K562 (cell line): ENCODE results near the gene MBD5. TPM values are rescaled to one million over a fixed set of nuclear protein-coding genes. Genes with fewer than 3 reads are reported as not detected.

Experiments used
- ATAC-seq: fragments of 200-7000 bp; cut with Tn5 transposase; 3 replicates; pipeline ENCODE4 v1.9.1; 2020; ENCODE audit warnings: moderate library complexity
- BruUV-seq: library from RNA; stranded (reverse); fragments of 400-500 nt; replicated peaks from 2 replicates; lab custom pipeline; 2021; lab: Mats Ljungman, UMichigan
- CTCF ChIA-PET: fragments of 300-600 bp; formaldehyde crosslinking; extraction: SDS; loops from one replicate; lab custom pipeline; 2021; ENCODE audit warnings: low intra/inter-chr PET ratio; lab: Yijun Ruan, JAX
- POLR2A ChIA-PET: fragments of 300-600, 350-650 bp; sonication (Branson Sonifier 250); formaldehyde crosslinking; extraction: SDS; loops from one replicate; lab custom pipeline; 2021; ENCODE audit warnings: antibody characterized with exemption, inconsistent platforms; lab: Yijun Ruan, JAX
- DNase-seq, 4 experiments: peaks; one replicate each; pipeline versions ENCODE4 v3.0.0 to v3.0.0-alpha.2; 2011 to 2018; ENCODE audit warnings: low spot score in 3 of 4, mixed read lengths in 3 of 4; ENCODE audit errors: extremely low read depth in 1 of 4
- FAIRE-seq: peaks from 2 replicates; lab custom pipeline; 2011; peaks lifted over from hg19 to GRCh38; lab: Jason Lieb, UNC
- H2AFZ ChIP-seq: 2 replicates; pipeline ENCODE4 v1.6.0; 2011; ENCODE audit warnings: low read depth, low read length, control low read depth, inconsistent platforms
- H3K27ac ChIP-seq: fragments of 200-600 bp; 3 replicates; pipeline ENCODE4 v1.8.0; 2011; ENCODE audit warnings: low read depth, mild to moderate bottlenecking, control low read depth, inconsistent platforms, low read length, moderate library complexity, mixed read lengths; ENCODE audit errors: extremely low read depth
- H3K27me3 ChIP-seq, 2 experiments: fragments of 300-600 bp in 1 of 2; 2 replicates in 1 of 2; 3 replicates in 1 of 2; pipeline versions ENCODE4 v1.6.0 to v1.8.0; 2011; ENCODE audit warnings: inconsistent platforms in 2 of 2, low read length in 2 of 2, mild to moderate bottlenecking in 1 of 2, mixed read lengths in 1 of 2, moderate library complexity in 1 of 2; ENCODE audit not compliant: control insufficient read depth in 2 of 2, insufficient read depth in 2 of 2
- H3K36me3 ChIP-seq: fragments of 300-600 bp; 3 replicates; pipeline ENCODE4 v1.8.0; 2011; ENCODE audit warnings: mild to moderate bottlenecking, low read length, inconsistent platforms; ENCODE audit not compliant: control insufficient read depth, insufficient read depth
- H3K4me1 ChIP-seq, 2 experiments: fragments of 200-600 bp in 1 of 2; replicated peaks in 1 of 2; 2 replicates in 1 of 2; 3 replicates in 1 of 2; pipeline versions ENCODE4 v1.5.1 to v1.8.0; 2011; ENCODE audit warnings: inconsistent platforms in 2 of 2, low read length in 2 of 2, mild to moderate bottlenecking in 1 of 2, mixed read lengths in 1 of 2, moderate library complexity in 1 of 2; ENCODE audit not compliant: control insufficient read depth in 2 of 2, insufficient read depth in 2 of 2
- H3K4me2 ChIP-seq: 2 replicates; pipeline ENCODE4 v1.6.1; 2011; ENCODE audit warnings: low read length, control low read depth, inconsistent platforms, mixed read lengths; ENCODE audit not compliant: insufficient read depth
- H3K4me3 ChIP-seq: fragments of 200-600 bp; sonication (generic), shearing (Covaris generic); 2 replicates; pipeline ENCODE4 v1.5.1; 2016; ENCODE audit warnings: control low read depth, inconsistent platforms
- H3K79me2 ChIP-seq: fragments of 200-600 bp; 3 replicates; pipeline ENCODE4 v1.8.0; 2011; ENCODE audit warnings: low read length, inconsistent platforms; ENCODE audit not compliant: control insufficient read depth, insufficient read depth
- H3K9ac ChIP-seq, 2 experiments: 2 replicates each; pipeline versions ENCODE4 v1.6.0 to v1.6.1; 2011; ENCODE audit warnings: low read depth in 2 of 2, low read length in 2 of 2, control low read depth in 1 of 2, inconsistent platforms in 1 of 2, mild to moderate bottlenecking in 1 of 2, mixed read lengths in 1 of 2; ENCODE audit not compliant: insufficient read depth in 1 of 2
- H3K9me1 ChIP-seq: one replicate; pipeline ENCODE4 v1.6.0; 2011; ENCODE audit warnings: inconsistent platforms, mild to moderate bottlenecking, low read length, moderate library complexity; ENCODE audit not compliant: control insufficient read depth, insufficient read depth
- H3K9me3 ChIP-seq: replicated peaks from 2 replicates; pipeline ENCODE4 v1.5.1; 2011; ENCODE audit warnings: low read depth, low read length, inconsistent platforms; ENCODE audit not compliant: control insufficient read depth, insufficient read depth
- H4K20me1 ChIP-seq: replicated peaks from 2 replicates; pipeline ENCODE4 v1.6.1; 2011; ENCODE audit warnings: low read length, inconsistent platforms, mixed read lengths; ENCODE audit not compliant: control insufficient read depth, insufficient read depth
- ID3 ChIP-seq, 2 experiments: fragments of 250-450 bp in 1 of 2; fragments of 450-650 bp in 1 of 2; sonication (Bioruptor Pico) in 1 of 2; IDR thresholded peaks; 2 replicates each; pipeline versions ENCODE4 v1.6.1 to v1.8.0; 2016 to 2021; ENCODE audit warnings: mild to moderate bottlenecking in 2 of 2, moderate library complexity in 2 of 2, missing compliant biosample characterization in 1 of 2, missing genetic modification characterization in 1 of 2
- IRF1 ChIP-seq: sonication (generic); formaldehyde crosslinking; IDR thresholded peaks from 2 replicates; pipeline ENCODE4 v1.8.0; 2022; ENCODE audit warnings: missing genetic modification reagents, mild to moderate bottlenecking, borderline replicate concordance
- IRF2 ChIP-seq: sonication (generic); formaldehyde crosslinking; IDR thresholded peaks from 2 replicates; pipeline ENCODE4 v1.8.1; 2022; ENCODE audit warnings: mild to moderate bottlenecking, missing genetic modification reagents
- PATZ1 ChIP-seq: fragments of 250-450 bp; sonication (Bioruptor Pico); IDR thresholded peaks from 2 replicates; pipeline ENCODE4 v1.5.0; 2020; ENCODE audit warnings: mild to moderate bottlenecking, borderline replicate concordance
- POLR2H ChIP-seq: IDR thresholded peaks from 2 replicates; pipeline ENCODE4 v1.6.1; 2016; ENCODE audit warnings: missing genetic modification characterization, low read depth, mild to moderate bottlenecking, control low read depth, missing compliant biosample characterization, moderate library complexity
- PYGO2 ChIP-seq: fragments of 450-650 bp; IDR thresholded peaks from 2 replicates; pipeline ENCODE4 v1.6.1; 2016; ENCODE audit warnings: mild to moderate bottlenecking, missing genetic modification characterization, moderate library complexity, missing compliant biosample characterization
- RBBP5 ChIP-seq: fragments of 200-600 bp; sonication (generic); IDR thresholded peaks from 2 replicates; pipeline ENCODE4 v1.6.1; 2012; ENCODE audit warnings: borderline replicate concordance, mild to moderate bottlenecking, low read length, control low read depth, inconsistent platforms; ENCODE audit not compliant: insufficient read depth, poor library complexity, severe bottlenecking
- TFAP4 ChIP-seq: sonication (generic); formaldehyde crosslinking; IDR thresholded peaks from 2 replicates; pipeline ENCODE4 v1.8.0; 2022; ENCODE audit warnings: missing genetic modification reagents, mild to moderate bottlenecking, moderate library complexity, borderline replicate concordance
- UBTF ChIP-seq, 2 experiments: IDR thresholded peaks; 2 replicates each; pipeline ENCODE4 v1.6.1; 2012; ENCODE audit warnings: improper control_type of control experiment in 2 of 2, low read depth in 2 of 2, low read length in 2 of 2, borderline replicate concordance in 1 of 2
- ZNF175 ChIP-seq: fragments of 200-800 bp; sonication (Bioruptor generic); IDR thresholded peaks from 2 replicates; pipeline ENCODE4 v1.6.1; 2016; ENCODE audit warnings: low read depth, mild to moderate bottlenecking, missing genetic modification characterization, missing compliant biosample characterization
- WGBS: fragments of 100-300 bp; shearing (Covaris generic); methylation state at CpG from one replicate; pipeline ENCODE4 v1.1.6; 2016; ENCODE audit warnings: low coverage, mixed read lengths; ENCODE audit not compliant: insufficient coverage; ENCODE audit errors: missing lambda C conversion rate; 5-methylcytosine and 5-hydroxymethylcytosine counted together
- in situ Hi-C: fragments of 300-500 bp; cut with MboI; formaldehyde crosslinking; loops from 4 replicates; pipeline ENCODE4 v1.15.0; 2018; ENCODE audit warnings: inconsistent platforms, mixed read lengths
- intact Hi-C: fragments of 100-400 bp; cut with micrococcal nuclease; formaldehyde crosslinking; loops from 2 replicates; pipeline ENCODE4 v1.14.2; 2022
- polyA plus RNA-seq, 8 experiments: library from polyadenylated mRNA; depleted of rRNA in 4 of 8; stranded (reverse) in 5 of 8; unstranded in 3 of 8; fragments of >200 nt; fragmentation: Nextera tagmentation in 2 of 8; fragmentation: Illumina TruSeq in 1 of 8; extraction: Ambion mirVana in 2 of 8; extraction: Trizol in 1 of 8; gene quantifications; 2 replicates each; pipeline versions ENCODE4 v1.2.1 to v1.2.3, GENCODE V29; 2011 to 2014; ENCODE audit warnings: inconsistent platforms in 1 of 8, missing spikeins in 1 of 8
- total RNA-seq, 7 experiments: library from RNA; depleted of rRNA in 6 of 7; stranded (reverse); fragments of >200 nt in 6 of 7; fragmentation: Illumina TruSeq in 2 of 7; extraction: Trizol in 2 of 7; gene quantifications; 2 replicates each; pipeline versions ENCODE4 v1.2.1 to v1.2.3, GENCODE V29; 2011 to 2021; ENCODE audit warnings: low replicate concordance in 1 of 7

MBD5 gene
- total and polyA plus RNA-seq, 9 of the 15 experiments (the other 6 are each of a cell fraction or from before 2014, with no cell fraction given), result 3.4 to 14.5 (median 9.0) TPM

- ATAC-seq (peak; percentile 52), DNase-seq (no peak), FAIRE-seq (no peak)
- Histone ChIP-seq H3K9me3 (no peaks in the 10 kb centered on the region), H3K4me2 (peak overlapping the region; percentile 51), H3K79me2 (no peaks in the 10 kb centered on the region), H2AFZ (peak overlapping the region; percentile 70), H3K36me3 (no peaks in the 10 kb centered on the region), H3K27me3 (peaks cover 0 to 18% of the 10 kb centered on the region in 2 experiments; a peak in 3 of 5 replicates), H3K4me1 (no peaks in the 10 kb centered on the region), H3K9ac (no peak overlapping the region), H3K9me1 (no peaks in the 10 kb centered on the region), H3K4me3 (peak overlapping the region; percentile 11), H4K20me1 (no peaks in the 10 kb centered on the region), H3K27ac (no peak overlapping the region)
- ChIA-PET POLR2A (interaction anchor here (0.6 to 1.6 kb wide), 4 partner anchors 10 to 933 kb away, joined by 3 to 11 read pairs (median 3); no protein-coding TSS in a partner anchor), CTCF (no interaction called here)
- intact Hi-C loops, result no loop called here
- 3% methylated on average over 9 of the region's 9 CpGs for WGBS
- no TSS peak for BruUV-seq
- in situ Hi-C loops, result no loop called here
- TF ChIP-seq UBTF (IDR thresholded peaks at IDR 0.05; ENCODE audit: borderline replicate concordance in 1 of 2, low read depth in 2 of 2, low read length in 2 of 2) (0 out of 4 replicates have a peak, but pooled peaks of 1 of the 2 experiments have one; percentile 20), IRF1 (CRISPR knock-in tag) (0 out of 2 replicates have a peak, but pooled peaks have one; percentile 57), TFAP4 (0 out of 2 replicates have a peak, but pooled peaks have one; percentile 16), PYGO2 (no peak), PATZ1 (CRISPR knock-in tag) (no peak), ZNF175 (CRISPR knock-in tag) (0 out of 2 replicates have a peak, but pooled peaks have one; percentile 36), RBBP5 (peak; percentile 41), IRF2 (CRISPR knock-in tag) (peak; percentile 93), ID3 (CRISPR knock-in tag; IDR thresholded peaks at IDR 0.05) (no peak), ID3 (tag; IDR thresholded peaks at IDR 0.05) (0 out of 2 replicates have a peak, but pooled peaks have one; percentile 33), POLR2H (tag) (no peak)
Measured at GRCh38 chr2:148552675-148553331, 531.9 kb downstream of the MBD5 start.
